WTC11 (cell line): ENCODE measurements around the gene RYR2.

Experiments
- CBFB ChIP-seq: sonication (generic); formaldehyde crosslinking; IDR thresholded peaks from 2 replicates; pipeline ENCODE4 v1.8.1; 2022; ENCODE audit warnings: mild to moderate bottlenecking, low read depth, missing genetic modification reagents
- CTCF ChIP-seq: fragments of 200-600 bp; IDR thresholded peaks from 2 replicates; pipeline ENCODE4 v1.8.0; 2022; ENCODE audit warnings: antibody characterized with exemption
- E2F1 ChIP-seq: sonication (generic); formaldehyde crosslinking; IDR thresholded peaks from 2 replicates; pipeline ENCODE4 v1.8.0; 2022; ENCODE audit warnings: mild to moderate bottlenecking, missing genetic modification reagents
- ESRRA ChIP-seq: sonication (generic); formaldehyde crosslinking; IDR thresholded peaks from 2 replicates; pipeline ENCODE4 v1.8.1; 2022; ENCODE audit warnings: mild to moderate bottlenecking, missing genetic modification reagents, borderline replicate concordance
- ETV6 ChIP-seq: sonication (generic); formaldehyde crosslinking; IDR thresholded peaks from 2 replicates; pipeline ENCODE4 v1.8.1; 2022; ENCODE audit warnings: mild to moderate bottlenecking, missing genetic modification reagents
- FOXP1 ChIP-seq: sonication (generic); formaldehyde crosslinking; IDR thresholded peaks from 2 replicates; pipeline ENCODE4 v1.8.0; 2022; ENCODE audit warnings: missing genetic modification reagents, mild to moderate bottlenecking, moderate library complexity, borderline replicate concordance
- JUN ChIP-seq: sonication (generic); formaldehyde crosslinking; IDR thresholded peaks from 2 replicates; pipeline ENCODE4 v1.8.0; 2023; ENCODE audit warnings: mild to moderate bottlenecking, missing genetic modification reagents
- MAX ChIP-seq: sonication (generic); formaldehyde crosslinking; IDR thresholded peaks from 2 replicates; pipeline ENCODE4 v1.8.0; 2022; ENCODE audit warnings: mild to moderate bottlenecking, missing genetic modification reagents
- PRDM15 ChIP-seq: sonication (generic); formaldehyde crosslinking; IDR thresholded peaks from 2 replicates; pipeline ENCODE4 v1.8.0; 2022; ENCODE audit warnings: missing genetic modification reagents
- USF1 ChIP-seq: sonication (generic); formaldehyde crosslinking; IDR thresholded peaks from 2 replicates; pipeline ENCODE4 v1.8.0; 2022; ENCODE audit warnings: mild to moderate bottlenecking, missing genetic modification reagents
- USF2 ChIP-seq: sonication (generic); formaldehyde crosslinking; IDR thresholded peaks from 2 replicates; pipeline ENCODE4 v1.8.1; 2023; ENCODE audit warnings: mild to moderate bottlenecking, missing genetic modification reagents, moderate library complexity
- ZNF121 ChIP-seq: sonication (generic); formaldehyde crosslinking; IDR thresholded peaks from 2 replicates; pipeline ENCODE4 v1.8.0; 2023; ENCODE audit warnings: missing genetic modification reagents

GRCh38 chr1:237745545-237745944 is 703.6 kb downstream of the RYR2 start:
- no peak for TF ChIP-seq CTCF
- no peak for TF ChIP-seq JUN (CRISPR knock-in tag)
- no peak for TF ChIP-seq FOXP1 (CRISPR knock-in tag)
- TF ChIP-seq USF1 (CRISPR knock-in tag), result no peak
- TF ChIP-seq CBFB (CRISPR knock-in tag), result no peak
- TF ChIP-seq PRDM15 (CRISPR knock-in tag), result no peak
- TF ChIP-seq ETV6, result no peak
- TF ChIP-seq ZNF121 (CRISPR knock-in tag), result no peak
- TF ChIP-seq E2F1 (CRISPR knock-in tag), result no peak
- no peak for TF ChIP-seq MAX (CRISPR knock-in tag)
- no peak for TF ChIP-seq ESRRA (CRISPR knock-in tag)
- no peak for TF ChIP-seq USF2 (CRISPR knock-in tag)
